GM13976 (cell line): ENCODE data around the gene KNOP1.
"Not testable (repeated sequence)": the region's sequence is repeated elsewhere in the genome, so short reads cannot be mapped to it uniquely, and the experiment has no call there.

Source experiments
- DNase-seq: peaks from one replicate; pipeline ENCODE4 v3.0.0; 2012; ENCODE audit warnings: low spot score
- CTCF ChIP-seq: IDR thresholded peaks from 2 replicates; pipeline ENCODE4 v1.5.1; 2012; ENCODE audit warnings: borderline replicate concordance, mild to moderate bottlenecking; ENCODE audit not compliant: insufficient read depth; ENCODE audit errors: extremely low read depth, missing control alignments, control extremely low read depth
- in situ Hi-C: fragments of 300-500 bp; cut with MboI; formaldehyde crosslinking; loops from one replicate; pipeline ENCODE4 v1.12.0; 2022; ENCODE audit warnings: low sequenced_read_pairs, mixed read lengths, inconsistent platforms; ENCODE audit not compliant: unreplicated experiment

KNOP1 gene

GRCh38 chr16:19688396-19689024, 29.5 kb downstream of the KNOP1 start:
- DNase-seq: no peak
- TF ChIP-seq CTCF: no peak
- in situ Hi-C loops: no loop called here

- in situ Hi-C loops: no loop called here
- DNase-seq: no peak
- no peak for TF ChIP-seq CTCF
These were observed 30.7 kb downstream of the KNOP1 start for GRCh38 chr16:19687279-19687678.

GRCh38 chr16:19685176-19685575, 32.9 kb downstream of the KNOP1 start:
- in situ Hi-C loops: no loop called here
- DNase-seq: no peak
- TF ChIP-seq CTCF: no peak

GRCh38 chr16:19683453-19684236, 34.4 kb downstream of the KNOP1 start:
- in situ Hi-C loops: no loop called here

GRCh38 chr16:19681637-19682036, 36.4 kb downstream of the KNOP1 start:
- no peak for DNase-seq
- TF ChIP-seq CTCF: no peak
- in situ Hi-C loops: no loop called here

More at GRCh38 chr16:19683453-19684236, 34.4 kb downstream of the KNOP1 start:
- TF ChIP-seq CTCF: no peak
- no peak for DNase-seq

GRCh38 chr16:19680881-19681340, 37.1 kb downstream of the KNOP1 start:
- in situ Hi-C loops: no loop called here
- DNase-seq: no peak

GRCh38 chr16:19679281-19679680, 38.7 kb downstream of the KNOP1 start:
- DNase-seq, in situ Hi-C loops: not testable (repeated sequence)

More at GRCh38 chr16:19680881-19681340, 37.1 kb downstream of the KNOP1 start:
- TF ChIP-seq CTCF: no peak
